Spinal cord (tissue), 10 donors: ENCODE measurements around the gene TEDC2. TPM values are rescaled to one million over a fixed set of nuclear protein-coding genes. Genes with fewer than 3 reads are reported as not detected.

Experiments used
- DNase-seq, 6 donors: peaks; one replicate each; pipeline versions ENCODE4 v3.0.0 to v3.0.0-alpha.2; 2013 to 2015; ENCODE audit warnings: low spot score in 6 of 6, low read depth in 4 of 6
- H3K27ac ChIP-seq: one replicate; pipeline ENCODE4 v1.5.1; 2013; ENCODE audit warnings: low read depth, low read length, control low read depth
- H3K27me3 ChIP-seq: one replicate; pipeline ENCODE4 v1.6.1; 2013; ENCODE audit warnings: low read length; ENCODE audit not compliant: control insufficient read depth, insufficient read depth
- H3K36me3 ChIP-seq: one replicate; pipeline ENCODE4 v1.6.1; 2013; ENCODE audit warnings: low read length; ENCODE audit not compliant: control insufficient read depth, insufficient read depth
- H3K4me1 ChIP-seq: one replicate; pipeline ENCODE4 v1.6.1; 2013; ENCODE audit warnings: low read length; ENCODE audit not compliant: control insufficient read depth, insufficient read depth
- H3K4me3 ChIP-seq: one replicate; pipeline ENCODE4 v1.5.1; 2013; ENCODE audit warnings: low read depth, low read length, control low read depth
- H3K9me3 ChIP-seq: one replicate; pipeline ENCODE4 v1.6.1; 2013; ENCODE audit warnings: low read length; ENCODE audit not compliant: control insufficient read depth, insufficient read depth
- WGBS: methylation state at CpG from one replicate; pipeline ENCODE4 v1.1.5; 2013; ENCODE audit warnings: missing lambda C conversion rate; ENCODE audit not compliant: insufficient coverage; 5-methylcytosine and 5-hydroxymethylcytosine counted together
- long read RNA-seq, 4 donors: transcript quantifications; one replicate each; lab custom pipeline, GENCODE V29; 2026
- polyA plus RNA-seq, 2 donors: library from polyadenylated mRNA; unstranded; fragments of 120-200 nt; gene quantifications; one replicate each; pipeline ENCODE4 v1.2.1, GENCODE V29; 2013; ENCODE audit not compliant: insufficient read length in 2 of 2
- total RNA-seq, 2 donors: library from RNA; depleted of rRNA in 1 of 2; stranded (reverse); fragments of 120-200 nt in 1 of 2; fragments of >200 nt in 1 of 2; gene quantifications; one replicate each; pipeline versions ENCODE4 v1.2.3 to v1.2.4, GENCODE V29; 2013 to 2014
- donor health status: healthy.

The TEDC2 gene
- total RNA-seq: 1 to 10 TPM; 4.4 to 8.0 TPM
- 10 to 100 TPM; 12.0 to 12.1 TPM for polyA plus RNA-seq
- long read RNA-seq, donor 1, partial matches to known transcripts: 0 of 1 reads
- long read RNA-seq, donor 1, other reads (novel, unspliced or antisense): 0 of 1 reads
- long read RNA-seq, donor 2, partial matches to known transcripts: 0 of 1 reads
- long read RNA-seq, donor 2, other reads (novel, unspliced or antisense): 0 of 1 reads
- long read RNA-seq, donor 3, partial matches to known transcripts: 0 of 1 reads
- long read RNA-seq, donor 3, other reads (novel, unspliced or antisense): 0 of 1 reads
- long read RNA-seq, donor 4, partial matches to known transcripts: 0 of 2 reads
- long read RNA-seq, donor 4, other reads (novel, unspliced or antisense): 0 of 2 reads

DNA sequence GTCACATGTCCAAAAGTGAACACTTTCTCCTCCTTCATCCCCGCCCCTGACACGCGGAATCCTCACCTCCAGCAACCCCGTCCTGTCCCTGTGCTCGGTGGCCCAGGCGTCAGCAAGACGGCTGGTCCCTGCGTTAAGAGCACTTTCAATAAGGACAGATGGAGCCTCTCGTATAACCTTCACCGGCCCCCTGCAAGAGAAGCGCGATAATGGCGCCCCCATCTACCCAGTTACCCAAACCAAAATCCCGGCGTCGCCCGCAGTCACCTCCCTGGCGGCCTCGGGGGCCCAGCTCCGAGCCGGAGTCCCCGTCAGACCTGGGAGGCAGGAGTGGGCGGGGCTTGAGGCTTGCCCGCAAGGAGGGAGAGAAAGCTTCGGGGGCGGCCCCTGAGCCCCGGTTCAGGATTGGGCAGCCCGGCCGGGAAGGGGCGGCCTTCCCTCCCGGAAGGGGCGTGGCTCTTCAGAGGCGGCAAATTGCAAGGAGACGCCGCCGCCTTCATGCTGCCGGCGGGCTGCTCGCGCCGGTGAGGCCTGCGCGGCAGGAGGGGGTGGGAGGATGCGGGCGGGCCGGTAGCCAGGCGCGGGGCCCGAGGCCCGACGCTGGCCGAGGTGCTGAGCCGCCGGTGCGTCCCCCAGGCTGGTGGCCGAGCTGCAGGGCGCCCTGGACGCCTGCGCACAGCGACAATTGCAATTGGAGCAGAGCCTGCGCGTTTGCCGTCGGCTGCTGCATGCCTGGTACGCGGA is at the start of gene TEDC2:
TEDC2 (plus strand) TSS at position 463 of the 744 bp plus-strand sequence; CDS start at position 499, 36 bp downstream.
- DNase-seq: peak; percentile 80 to 98 (median 92)
- peak within 1 kb of the TSS; percentile 47 for H3K27ac ChIP-seq
- peaks cover 73% of the 10 kb centered on the region for H3K36me3 ChIP-seq
- peak within 1 kb of the TSS; percentile 74 for H3K4me3 ChIP-seq
- no peaks in the 10 kb centered on the region for H3K9me3 ChIP-seq
- H3K4me1 ChIP-seq: peaks cover 30% of the 10 kb centered on the region
- no peaks in the 10 kb centered on the region for H3K27me3 ChIP-seq
- under 1% methylated on average over 63 of the region's 66 CpGs for WGBS

GRCh38 chr16:2415085-2415484 is 44.8 kb upstream of the TEDC2 start:
- DNase-seq: no peak
- H3K27me3 ChIP-seq: peaks cover 6% of the 10 kb centered on the region
- no peaks in the 10 kb centered on the region for H3K36me3 ChIP-seq
- H3K27ac ChIP-seq: no peak overlapping the region
- no peak overlapping the region for H3K4me3 ChIP-seq
- WGBS: no CpG with 5 or more reads among the region's 2 CpGs
- H3K9me3 ChIP-seq: no peaks in the 10 kb centered on the region
- H3K4me1 ChIP-seq: no peaks in the 10 kb centered on the region

DNA sequence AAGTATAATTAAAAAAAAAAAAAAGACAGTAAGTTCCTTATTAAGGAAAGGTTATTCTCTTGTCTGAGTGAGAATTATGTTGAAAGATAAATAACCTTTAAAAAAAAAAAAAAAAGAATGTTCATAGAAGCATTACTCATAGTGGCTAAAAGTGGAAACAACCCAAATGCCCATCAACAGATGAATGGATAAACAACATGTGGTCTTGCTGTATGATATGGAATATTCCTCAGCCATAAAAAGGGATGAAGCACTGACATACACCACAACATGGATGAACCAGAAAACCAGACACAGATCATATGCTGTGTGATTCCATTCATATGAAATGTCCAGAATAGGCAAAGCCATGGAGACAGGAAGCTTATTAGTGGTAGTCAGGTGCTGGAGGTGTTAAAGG is 39.9 kb upstream of the TEDC2 start:
- H3K4me3 ChIP-seq: no peak overlapping the region
- H3K27ac ChIP-seq: no peak overlapping the region
- H3K4me1 ChIP-seq: peaks cover 5% of the 10 kb centered on the region

GRCh38 chr16:2422123-2422867 is 37.6 kb upstream of the TEDC2 start:
- Histone ChIP-seq H3K4me3 (no peak overlapping the region), H3K36me3 (peaks cover 2% of the 10 kb centered on the region), H3K27me3 (no peaks in the 10 kb centered on the region), H3K9me3 (no peaks in the 10 kb centered on the region), H3K4me1 (peaks cover 9% of the 10 kb centered on the region), H3K27ac (no peak overlapping the region)
- no peak for DNase-seq
- 87% methylated on average over 5 of the region's 7 CpGs for WGBS

More for the DNA sequence above, 39.9 kb upstream of the TEDC2 start:
- Histone ChIP-seq H3K36me3 (no peaks in the 10 kb centered on the region), H3K27me3 (no peaks in the 10 kb centered on the region), H3K9me3 (no peaks in the 10 kb centered on the region)
- no peak for DNase-seq

- Histone ChIP-seq H3K4me1 (peaks cover 19% of the 10 kb centered on the region), H3K4me3 (no peak overlapping the region), H3K9me3 (no peaks in the 10 kb centered on the region), H3K27me3 (no peaks in the 10 kb centered on the region), H3K36me3 (peaks cover 2% of the 10 kb centered on the region), H3K27ac (no peak overlapping the region)
- 91% methylated on average over 22 of the region's 25 CpGs for WGBS
- no peak for DNase-seq
Measured at GRCh38 chr16:2424061-2425007, 35.6 kb upstream of the TEDC2 start.

DNA sequence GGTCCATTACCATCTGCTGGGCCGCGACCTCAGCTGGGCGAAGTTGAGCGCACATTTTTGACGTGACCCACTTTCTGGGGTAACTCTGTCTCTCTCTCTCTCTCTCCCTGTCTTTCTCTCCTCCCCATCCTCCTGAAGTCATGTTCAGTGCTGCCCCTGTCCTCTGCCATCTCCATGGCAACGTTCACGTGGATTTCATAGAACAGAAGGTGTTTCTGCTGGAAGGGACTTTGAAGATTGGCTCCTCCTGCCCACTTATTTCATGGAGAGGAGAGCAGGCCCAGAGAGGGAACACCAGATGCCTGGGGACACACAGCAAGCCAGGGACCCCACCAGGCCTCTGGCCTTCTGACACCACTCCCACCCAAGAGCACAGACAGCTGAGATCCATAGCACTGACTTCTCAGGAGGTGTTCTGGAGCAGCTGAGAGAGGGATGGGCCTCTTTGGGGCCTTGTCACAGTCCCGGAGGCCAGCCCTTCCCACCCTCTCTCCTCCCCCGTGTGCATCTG is 34.8 kb upstream of the TEDC2 start:
- peaks cover 2% of the 10 kb centered on the region for H3K36me3 ChIP-seq
- WGBS: 67% methylated on average over 5 of the region's 9 CpGs
- no peaks in the 10 kb centered on the region for H3K9me3 ChIP-seq
- no peaks in the 10 kb centered on the region for H3K27me3 ChIP-seq
- DNase-seq: peak in 2 of 6 donors; percentile 31 to 43
- no peak overlapping the region for H3K4me3 ChIP-seq
- peaks cover 22% of the 10 kb centered on the region for H3K4me1 ChIP-seq
- H3K27ac ChIP-seq: no peak overlapping the region

GRCh38 chr16:2425825-2426430 is 34.0 kb upstream of the TEDC2 start:
- Histone ChIP-seq H3K9me3 (no peaks in the 10 kb centered on the region), H3K27ac (no peak overlapping the region)
- 95% methylated on average over 13 of the region's 13 CpGs for WGBS

GRCh38 chr16:2426941-2427361 is 33.0 kb upstream of the TEDC2 start:
- Histone ChIP-seq H3K36me3 (peaks cover 8% of the 10 kb centered on the region), H3K4me3 (no peak overlapping the region), H3K9me3 (no peaks in the 10 kb centered on the region), H3K4me1 (peaks cover 37% of the 10 kb centered on the region), H3K27ac (no peak overlapping the region), H3K27me3 (no peaks in the 10 kb centered on the region)
- 89% methylated on average over 6 of the region's 6 CpGs for whole genome bisulfite sequencing
- no peak for DNase-seq

More at GRCh38 chr16:2425825-2426430, 34.0 kb upstream of the TEDC2 start:
- no peaks in the 10 kb centered on the region for H3K27me3 ChIP-seq
- peaks cover 2% of the 10 kb centered on the region for H3K36me3 ChIP-seq
- peaks cover 29% of the 10 kb centered on the region for H3K4me1 ChIP-seq
- H3K4me3 ChIP-seq: no peak overlapping the region
- no peak for DNase-seq
